H4 (cell line): Measurements from ENCODE around the gene SMAD6. TPM values are rescaled to one million over a fixed set of nuclear protein-coding genes. Genes with fewer than 3 reads are reported as not detected.

Experiments used
- DNase-seq: peaks from one replicate; pipeline ENCODE4 v3.0.0-alpha.2; 2015; ENCODE audit warnings: low spot score
- total RNA-seq: library from RNA; depleted of rRNA; stranded (reverse); fragments of >200 nt; shearing (Covaris generic); gene quantifications from 2 replicates; pipeline ENCODE4 v1.2.3, GENCODE V29; 2014

SMAD6 gene
- total RNA-seq, 1 experiment from 2014 or later, result 4.7 TPM

GRCh38 chr15:66758844-66759243 lies 56.8 kb downstream of the SMAD6 start:
- DNase-seq, result no peak

DNA sequence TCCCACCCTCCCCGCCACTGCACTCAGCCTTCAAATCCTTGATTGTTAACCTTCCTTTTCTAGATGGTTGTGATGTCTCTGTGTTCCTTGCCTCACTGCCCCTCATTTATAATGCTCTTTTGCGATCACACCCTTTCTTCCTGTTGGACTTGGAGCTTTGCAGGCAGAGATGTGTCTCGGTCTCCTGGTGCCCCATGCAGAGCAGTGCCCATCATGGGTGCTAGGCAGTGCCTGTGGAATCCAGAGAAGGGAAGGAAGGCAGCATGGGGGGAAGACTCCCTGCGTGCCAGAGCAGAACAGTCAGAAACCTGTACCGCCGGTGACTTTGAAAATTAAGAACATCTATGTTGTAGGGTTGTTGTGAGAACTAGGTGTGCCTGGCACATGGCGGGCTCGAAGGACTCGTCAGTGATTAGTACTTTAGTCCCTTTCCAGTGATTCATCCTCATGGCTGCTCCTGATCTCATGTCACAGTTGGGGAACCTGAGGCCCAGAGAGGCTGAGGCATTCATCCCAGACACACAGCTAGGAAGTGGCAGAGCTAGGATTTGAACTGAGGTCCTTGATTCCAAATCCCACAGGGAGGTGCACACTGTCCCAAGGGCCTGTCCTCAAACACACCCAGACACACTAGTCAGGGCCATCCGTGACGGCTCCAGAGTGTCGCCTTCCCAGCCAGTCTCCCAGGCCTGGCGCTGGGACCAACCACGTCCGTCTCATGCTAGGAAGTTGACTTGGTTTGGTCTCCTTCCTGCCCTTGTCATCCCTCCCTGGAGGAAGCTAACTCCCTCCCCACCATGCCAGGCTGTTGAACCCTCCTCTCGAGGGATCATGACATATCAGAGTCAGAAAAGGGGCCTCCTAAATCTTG lies 58.3 kb downstream of the SMAD6 start:
- no peak for DNase-seq

DNA sequence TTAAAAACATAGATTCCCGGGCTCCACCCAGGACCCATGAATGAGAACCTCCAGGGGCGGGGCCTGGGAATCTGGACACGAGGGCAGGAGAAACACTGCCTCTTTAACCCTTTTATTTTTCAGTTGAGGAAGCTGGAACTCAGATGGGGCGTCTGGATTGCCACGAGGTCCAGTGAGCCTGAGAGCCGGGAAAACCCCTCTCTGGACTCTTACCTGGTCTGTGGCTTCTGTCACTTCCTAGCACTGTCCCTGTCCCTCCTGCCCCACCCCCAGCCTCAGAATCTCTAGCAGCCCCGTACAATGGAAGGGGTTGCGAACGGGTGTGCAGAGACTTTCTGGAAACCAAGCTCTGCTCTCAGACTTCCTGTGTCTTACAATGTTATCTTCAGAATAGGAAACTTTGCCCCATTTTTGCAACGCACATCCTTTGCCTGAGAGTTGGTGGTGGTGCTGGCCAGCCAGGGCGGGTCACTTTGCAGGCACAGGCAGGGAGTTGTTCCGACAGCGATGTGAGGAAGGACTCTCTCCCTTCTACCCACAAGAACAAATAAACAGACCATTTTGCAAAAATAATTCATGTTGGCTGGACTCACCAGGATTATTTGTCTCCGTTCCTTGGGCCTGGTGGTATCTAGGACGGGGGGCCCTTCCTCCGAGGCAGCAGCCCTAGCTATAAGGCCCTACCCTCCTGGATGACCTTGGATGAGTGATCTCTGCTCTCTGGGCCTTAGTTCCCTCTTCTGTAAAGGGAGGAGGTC lies 59.1 kb downstream of the SMAD6 start:
- DNase-seq, result peak; percentile 34

DNA sequence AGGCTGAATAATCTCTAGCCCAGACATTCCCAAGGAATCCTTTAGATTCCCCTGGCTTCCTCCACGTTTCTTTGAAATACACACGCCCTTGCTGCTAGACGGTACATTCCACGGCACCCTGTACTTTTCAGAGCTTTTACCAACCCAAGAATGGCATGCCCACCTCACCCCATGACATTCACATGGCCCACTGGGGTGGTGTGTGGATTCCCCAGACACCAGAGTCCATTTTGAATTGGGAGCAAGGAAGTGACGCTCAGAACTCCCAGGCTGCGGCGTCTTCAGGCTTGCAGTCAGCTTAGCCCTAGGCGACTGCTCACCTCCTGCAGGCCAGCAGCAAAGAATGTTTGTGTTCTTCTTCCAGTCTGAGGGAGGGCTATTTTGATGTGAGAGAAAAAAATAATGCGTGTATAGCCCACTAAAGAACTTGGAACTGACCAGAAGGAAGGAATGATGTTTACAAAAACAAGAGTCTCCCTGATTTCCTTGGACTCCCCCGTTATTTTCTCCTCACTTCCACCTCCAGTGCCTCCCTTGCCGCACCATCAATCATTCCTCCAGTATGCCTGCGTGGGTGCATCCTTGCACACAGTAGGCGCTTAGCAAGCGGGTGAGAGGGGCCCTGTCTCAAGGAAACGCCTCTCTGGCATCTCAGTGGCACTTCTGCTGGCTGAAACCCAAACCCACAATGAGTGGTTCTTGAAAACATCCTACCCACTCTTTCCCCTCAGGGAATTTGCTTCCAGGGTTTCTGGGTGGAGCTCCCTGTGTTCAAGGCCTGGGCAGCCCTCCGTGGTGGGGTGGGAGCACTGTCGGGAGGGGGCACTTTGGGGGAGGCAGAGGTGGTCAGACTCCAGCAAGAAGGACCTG lies 59.9 kb downstream of the SMAD6 start:
- DNase-seq, result peak; percentile 59

DNA sequence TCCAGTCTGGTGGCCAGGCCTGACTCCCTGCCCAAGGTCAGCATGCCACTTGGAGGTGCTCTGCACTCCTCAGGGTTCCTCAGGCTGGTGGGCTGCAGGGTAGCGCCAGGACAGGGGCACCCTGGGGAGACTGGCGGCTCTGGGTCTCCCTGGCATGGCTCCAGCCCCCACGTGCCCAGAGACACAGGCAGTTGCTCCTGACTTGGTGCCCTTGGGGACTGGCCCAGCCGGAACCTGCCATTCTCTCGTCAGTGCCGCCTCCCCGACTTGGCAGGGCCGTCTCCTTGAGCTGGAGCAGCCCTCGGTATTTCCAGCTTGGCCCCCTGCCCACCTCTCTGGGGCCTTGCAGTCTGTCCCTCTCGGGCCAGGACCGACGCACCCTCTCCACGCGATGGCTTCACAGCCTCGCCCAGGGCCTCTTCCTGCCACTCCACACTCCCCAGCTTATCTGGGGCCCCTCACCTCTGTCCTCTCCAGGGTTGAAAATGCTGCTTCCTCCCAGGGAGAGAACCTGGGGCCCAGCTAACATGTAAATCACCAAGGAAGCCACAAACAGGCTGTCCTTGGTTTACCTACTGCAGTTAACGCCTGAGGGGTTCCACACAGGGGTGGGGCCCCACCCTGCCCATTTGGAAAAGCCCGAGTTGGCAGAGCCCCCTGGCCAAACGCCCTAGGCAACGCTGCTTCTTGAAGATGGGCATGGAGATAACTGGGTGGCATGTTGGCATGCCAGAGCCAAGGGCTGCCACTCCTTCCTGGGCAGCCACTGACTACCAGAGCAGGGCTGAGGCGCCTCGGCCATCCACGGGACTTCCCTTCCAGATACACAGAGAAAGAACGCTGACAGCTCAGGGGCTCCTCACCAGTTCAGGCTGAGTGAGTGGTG lies 61.4 kb downstream of the SMAD6 start:
- DNase-seq, result peak; percentile 57

DNA sequence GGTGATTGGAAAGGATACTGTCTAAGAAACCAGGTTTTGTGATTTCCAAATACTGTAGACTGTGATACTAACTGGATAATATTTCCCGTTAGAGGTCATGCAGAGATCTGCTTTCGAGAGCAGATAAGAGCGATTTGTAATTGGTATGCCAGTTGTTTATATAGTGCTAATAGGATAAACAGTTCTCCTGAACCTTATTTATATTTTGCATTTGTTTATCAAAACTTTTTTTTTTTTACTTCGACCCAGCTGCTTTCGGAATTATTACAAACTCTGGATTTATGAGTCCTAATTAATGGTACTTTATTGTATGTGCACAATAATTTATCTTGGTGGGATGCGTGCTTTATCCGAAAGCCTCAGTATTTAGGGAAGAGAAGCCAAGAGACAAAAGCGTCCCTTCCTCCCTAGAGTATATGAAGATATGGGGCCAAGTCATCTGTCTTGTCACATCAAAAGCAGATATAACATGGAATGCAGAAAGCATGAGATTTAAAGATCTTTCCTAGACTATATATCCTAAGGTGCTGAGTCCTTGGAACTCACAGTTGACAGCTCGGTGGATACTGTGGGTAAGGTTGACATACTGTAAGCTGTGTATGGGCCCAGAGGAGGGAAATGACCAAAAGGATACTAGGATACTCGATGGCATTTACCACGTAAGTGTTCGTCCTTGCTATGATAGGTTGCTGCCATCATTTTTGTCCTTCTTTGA lies 62.2 kb downstream of the SMAD6 start:
- no peak for DNase-seq

- peak; percentile 91 for DNase-seq
These were observed 63.6 kb downstream of the SMAD6 start for GRCh38 chr15:66765478-66766281.

- DNase-seq, result no peak
These were observed 64.5 kb downstream of the SMAD6 start for GRCh38 chr15:66766282-66767230.

- no peak for DNase-seq
These were observed 65.2 kb downstream of the SMAD6 start for GRCh38 chr15:66767240-66767659.

DNA sequence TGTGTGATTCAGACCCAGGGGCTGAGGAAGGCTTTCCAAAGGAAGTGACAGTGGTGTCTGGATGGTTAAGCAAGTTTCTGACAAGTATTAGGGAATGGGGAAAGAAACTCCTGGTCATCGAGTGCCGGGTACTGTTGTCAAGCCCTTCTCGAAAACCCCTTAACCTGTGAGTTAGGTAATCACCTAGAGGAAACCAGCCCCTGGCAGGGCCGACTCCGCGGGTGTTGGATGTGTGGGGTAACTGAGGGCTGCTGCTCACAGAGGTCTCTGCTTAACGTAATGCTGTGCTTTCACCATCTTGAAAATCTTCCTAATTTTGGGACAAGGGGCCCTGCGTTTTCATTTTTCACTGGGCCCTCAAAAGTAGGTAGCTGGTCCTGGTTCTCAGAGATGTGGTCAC lies 67.0 kb downstream of the SMAD6 start:
- no peak for DNase-seq

GRCh38 chr15:66770518-66771350 lies 68.7 kb downstream of the SMAD6 start:
- no peak for DNase-seq

DNA sequence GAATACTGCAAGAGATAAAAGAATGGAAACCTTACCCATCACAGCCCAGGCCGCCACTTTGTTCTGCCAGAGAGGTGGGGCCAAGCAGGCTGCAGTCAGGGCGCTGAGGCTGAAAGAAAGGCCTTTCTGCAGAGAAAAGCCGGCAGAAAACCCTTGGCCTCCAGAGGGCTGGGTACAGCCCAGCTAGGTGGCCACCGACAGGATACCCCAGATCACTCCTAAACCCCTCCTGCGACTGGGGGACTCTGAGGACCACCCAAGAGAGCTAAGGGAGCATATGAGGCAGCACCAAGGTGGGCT lies 69.3 kb downstream of the SMAD6 start:
- DNase-seq, result no peak

- no peak for DNase-seq
These were observed 70.6 kb downstream of the SMAD6 start for GRCh38 chr15:66772604-66773128.

DNA sequence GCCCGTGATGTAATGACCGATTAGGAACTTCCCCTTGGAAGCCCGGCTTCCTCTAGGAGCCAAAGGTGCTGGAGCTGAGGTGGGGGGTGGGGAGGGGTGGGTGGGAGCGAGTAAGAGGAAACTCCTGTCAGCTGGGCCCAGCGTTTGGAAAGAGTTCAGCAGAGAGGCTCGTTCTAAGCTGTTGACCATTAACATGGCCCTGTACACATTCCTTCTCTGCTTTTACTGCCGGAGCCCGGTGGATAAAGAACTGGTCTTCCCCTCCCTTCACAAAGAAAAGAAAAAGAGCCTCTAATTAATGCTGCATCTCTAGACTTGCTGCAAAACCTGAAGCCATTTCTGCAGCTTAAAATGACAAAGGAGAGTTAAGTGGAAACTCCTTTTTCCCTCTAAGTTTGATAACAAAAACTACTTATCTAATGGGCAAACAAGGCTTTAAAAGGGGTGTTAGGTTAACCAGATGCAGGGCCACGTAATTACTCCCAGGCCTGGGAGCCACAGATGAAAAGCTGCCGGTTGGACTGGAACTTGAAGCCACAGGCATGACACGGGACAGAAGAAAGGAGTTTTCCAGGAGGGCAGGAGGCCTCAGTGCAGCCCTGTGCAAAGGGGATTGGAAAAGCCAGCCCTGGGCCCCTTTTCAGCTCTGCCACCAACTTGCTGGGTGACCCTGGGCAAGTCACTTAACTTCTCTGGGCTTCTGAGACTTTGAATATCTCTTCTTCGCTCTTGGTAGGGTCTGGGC lies 71.3 kb downstream of the SMAD6 start:
- no peak for DNase-seq

- DNase-seq, result peak; percentile 78
These were observed 72.2 kb downstream of the SMAD6 start for GRCh38 chr15:66774001-66774814.
